HepG2 (cell line): Measurements from ENCODE around the gene RNF123. TPM values are rescaled to one million over a fixed set of nuclear protein-coding genes. Genes with fewer than 3 reads are reported as not detected.

ENCODE experiments used
- CENPX ChIP-seq: sonication (generic); formaldehyde crosslinking; IDR thresholded peaks from 2 replicates; pipeline ENCODE4 v1.9.0; 2021; ENCODE audit warnings: mild to moderate bottlenecking, missing genetic modification reagents, moderate library complexity
- DNMT1 ChIP-seq: sonication (generic); formaldehyde crosslinking; IDR thresholded peaks from 2 replicates; pipeline ENCODE4 v1.5.1; 2020; ENCODE audit warnings: mild to moderate bottlenecking, missing genetic modification reagents
- ETV5 ChIP-seq: IDR thresholded peaks from 2 replicates; pipeline ENCODE4 v1.6.1; 2018; ENCODE audit warnings: missing biosample characterization, missing genetic modification reagents, inconsistent platforms, borderline replicate concordance
- GATAD2A ChIP-seq: IDR thresholded peaks from 2 replicates; pipeline ENCODE4 v1.6.1; 2016
- HBP1 ChIP-seq: IDR thresholded peaks from 2 replicates; pipeline ENCODE4 v1.6.1; 2016; ENCODE audit warnings: low read depth, control low read depth
- HDAC2 ChIP-seq: sonication (generic); formaldehyde crosslinking; IDR thresholded peaks from 2 replicates; pipeline ENCODE4 v1.4.0; 2020; ENCODE audit warnings: missing genetic modification reagents
- JUN ChIP-seq: sonication (generic); formaldehyde crosslinking; IDR thresholded peaks from 2 replicates; pipeline ENCODE4 v1.4.0; 2020; ENCODE audit warnings: mild to moderate bottlenecking, missing genetic modification reagents
- KLF11 ChIP-seq: IDR thresholded peaks from 2 replicates; pipeline ENCODE4 v1.6.1; 2016; ENCODE audit warnings: missing compliant biosample characterization
- NFE2L1 ChIP-seq: sonication (generic); formaldehyde crosslinking; IDR thresholded peaks from 2 replicates; pipeline ENCODE4 v1.4.0; 2020; ENCODE audit warnings: missing genetic modification reagents, mild to moderate bottlenecking, borderline replicate concordance
- PAWR ChIP-seq: sonication (generic); formaldehyde crosslinking; IDR thresholded peaks from 2 replicates; pipeline ENCODE4 v1.4.0; 2020; ENCODE audit warnings: missing genetic modification reagents, mild to moderate bottlenecking, borderline replicate concordance
- POLR2A ChIP-seq, 2 experiments: IDR thresholded peaks; 2 replicates each; pipeline ENCODE4 v1.6.1; 2011; ENCODE audit warnings: low read depth in 2 of 2, low read length in 2 of 2, mild to moderate bottlenecking in 1 of 2, moderate library complexity in 1 of 2; ENCODE audit not compliant: insufficient read depth in 1 of 2
- SP4 ChIP-seq: sonication (generic); formaldehyde crosslinking; IDR thresholded peaks from 2 replicates; pipeline ENCODE4 v1.8.1; 2023; ENCODE audit warnings: mild to moderate bottlenecking, missing genetic modification reagents
- ZBTB26 ChIP-seq: IDR thresholded peaks from 2 replicates; pipeline ENCODE4 v1.6.1; 2016; ENCODE audit warnings: missing compliant biosample characterization, missing genetic modification reagents, borderline replicate concordance
- ZC3H4 ChIP-seq: sonication (generic); formaldehyde crosslinking; IDR thresholded peaks from 2 replicates; pipeline ENCODE4 v1.4.0; 2020; ENCODE audit warnings: missing genetic modification reagents, borderline replicate concordance
- ZKSCAN5 ChIP-seq: sonication (generic); formaldehyde crosslinking; IDR thresholded peaks from 2 replicates; pipeline ENCODE4 v1.5.1; 2020; ENCODE audit warnings: mild to moderate bottlenecking, missing genetic modification reagents
- ZNF160 ChIP-seq: sonication (generic); formaldehyde crosslinking; IDR thresholded peaks from 2 replicates; pipeline ENCODE4 v1.8.0; 2022; ENCODE audit warnings: mild to moderate bottlenecking, inconsistent platforms, missing genetic modification reagents
- ZNF431 ChIP-seq: sonication (generic); formaldehyde crosslinking; IDR thresholded peaks from 2 replicates; pipeline ENCODE4 v1.9.0; 2022; ENCODE audit warnings: missing genetic modification reagents, low read depth, mild to moderate bottlenecking, borderline replicate concordance
- ZNF710 ChIP-seq: sonication (generic); formaldehyde crosslinking; IDR thresholded peaks from 2 replicates; pipeline ENCODE4 v1.5.0; 2020; ENCODE audit warnings: mild to moderate bottlenecking, missing genetic modification reagents, borderline replicate concordance
- ZNF724P ChIP-seq: sonication (generic); formaldehyde crosslinking; IDR thresholded peaks from 2 replicates; pipeline ENCODE4 v1.8.0; 2022; ENCODE audit warnings: missing genetic modification reagents, borderline replicate concordance
- ZSCAN21 ChIP-seq: sonication (generic); formaldehyde crosslinking; IDR thresholded peaks from 2 replicates; pipeline ENCODE4 v1.8.0; 2022; ENCODE audit warnings: mild to moderate bottlenecking, missing genetic modification reagents, moderate library complexity, borderline replicate concordance
- polyA plus RNA-seq, 8 experiments: library from polyadenylated mRNA; depleted of rRNA in 3 of 8; stranded (reverse) in 7 of 8; unstranded in 1 of 8; fragments of >200 nt; fragmentation: Illumina TruSeq in 4 of 8; extraction: Trizol in 4 of 8; gene quantifications; 2 replicates each; pipeline versions ENCODE4 v1.2.1 to v1.2.3, GENCODE V29; 2011 to 2016; ENCODE audit warnings: low read depth in 4 of 8, missing spikeins in 1 of 8, mixed read lengths in 1 of 8; ENCODE audit not compliant: insufficient read depth in 1 of 8
- total RNA-seq, 5 experiments: library from RNA; depleted of rRNA; stranded (reverse); fragments of >200 nt; fragmentation: Illumina TruSeq; extraction: Trizol; gene quantifications; 2 replicates each; pipeline ENCODE4 v1.2.3, GENCODE V29; 2016; ENCODE audit warnings: low read depth in 1 of 5
- TF ChIP-seq, protein P1 (sequence below): sonication (generic); formaldehyde crosslinking; IDR thresholded peaks from 2 replicates; pipeline ENCODE4 v1.4.0; 2020; ENCODE audit warnings: mild to moderate bottlenecking, missing genetic modification reagents

The RNF123 gene
- total and polyA plus RNA-seq, 2 of the 13 experiments (the other 11 are each of a cell fraction or from before 2014, with no cell fraction given): 29.9 to 82.2 TPM

GRCh38 chr3:49689046-49689907 is at the start of gene RNF123, which contains the start of gene MST1 (continued):
- 0 out of 2 replicates have a peak, but pooled peaks have one; percentile 47 for TF ChIP-seq HBP1 (CRISPR knock-in tag)
- TF ChIP-seq KLF11 (CRISPR knock-in tag): peak; percentile 77; the same call in 1 of the 2 replicates
- TF ChIP-seq, protein P1, sequence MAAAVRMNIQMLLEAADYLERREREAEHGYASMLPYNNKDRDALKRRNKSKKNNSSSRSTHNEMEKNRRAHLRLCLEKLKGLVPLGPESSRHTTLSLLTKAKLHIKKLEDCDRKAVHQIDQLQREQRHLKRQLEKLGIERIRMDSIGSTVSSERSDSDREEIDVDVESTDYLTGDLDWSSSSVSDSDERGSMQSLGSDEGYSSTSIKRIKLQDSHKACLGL (CRISPR knock-in tag): 0 out of 2 replicates have a peak, but pooled peaks have one; percentile 51
- TF ChIP-seq CENPX (CRISPR knock-in tag): no peak
- TF ChIP-seq HDAC2 (CRISPR knock-in tag): peak; percentile 74
- 0 out of 2 replicates have a peak, but pooled peaks have one; percentile 40 for TF ChIP-seq ZSCAN21 (CRISPR knock-in tag)
- TF ChIP-seq ZNF710 (CRISPR knock-in tag): 0 out of 2 replicates have a peak, but pooled peaks have one; percentile 48
- peak; percentile 95; the same call in 1 of the 2 replicates for TF ChIP-seq ZC3H4
- TF ChIP-seq ZNF160 (CRISPR knock-in tag): no peak
- no peak for TF ChIP-seq ZKSCAN5 (CRISPR knock-in tag)
- TF ChIP-seq ETV5 (CRISPR knock-in tag): peak; percentile 64
- peak; percentile 59 to 72; a peak in 3 of 4 replicates for TF ChIP-seq POLR2A (IDR thresholded peaks at IDR 0.05; ENCODE audit: insufficient read depth in 1 of 2, low read depth in 2 of 2, low read length in 2 of 2)
- no peak for TF ChIP-seq ZNF431
- TF ChIP-seq SP4 (CRISPR knock-in tag): peak; percentile 85
- TF ChIP-seq DNMT1 (CRISPR knock-in tag): peak; percentile 73; the same call in 1 of the 2 replicates
- 0 out of 2 replicates have a peak, but pooled peaks have one; percentile 23 for TF ChIP-seq JUN
- TF ChIP-seq NFE2L1: no peak
- TF ChIP-seq PAWR (CRISPR knock-in tag): no peak
- TF ChIP-seq ZBTB26 (CRISPR knock-in tag): peak; percentile 37; the same call in 1 of the 2 replicates
- TF ChIP-seq GATAD2A: peak; percentile 59
- peak; percentile 88; the same call in 1 of the 2 replicates for TF ChIP-seq ZNF724P (CRISPR knock-in tag)
